Trophoblast cell (in vitro differentiated cells and primary cell): ENCODE results near the gene TMEM205.

Source experiments
- DNase-seq, 2 donors: peaks; one replicate each; pipeline ENCODE4 v3.0.0-alpha.2; 2016
- H2AFZ ChIP-seq: 2 replicates; pipeline ENCODE4 v1.6.1; 2013; ENCODE audit warnings: low read length, moderate library complexity, mild to moderate bottlenecking; ENCODE audit not compliant: insufficient read depth, poor library complexity
- H2AK5ac ChIP-seq: 2 replicates; pipeline ENCODE4 v1.6.1; 2013; ENCODE audit warnings: mild to moderate bottlenecking, low read length
- H2BK120ac ChIP-seq: 2 replicates; pipeline ENCODE4 v1.6.1; 2013; ENCODE audit warnings: low read length, mild to moderate bottlenecking, moderate library complexity; ENCODE audit not compliant: insufficient read depth, poor library complexity
- H2BK12ac ChIP-seq: 2 replicates; pipeline ENCODE4 v1.6.1; 2013; ENCODE audit warnings: mild to moderate bottlenecking, low read length, moderate library complexity
- H2BK5ac ChIP-seq: 2 replicates; pipeline ENCODE4 v1.6.1; 2013; ENCODE audit warnings: low read length, low read depth, moderate library complexity, mild to moderate bottlenecking; ENCODE audit not compliant: poor library complexity
- H3K14ac ChIP-seq: 2 replicates; pipeline ENCODE4 v1.6.1; 2013; ENCODE audit warnings: mild to moderate bottlenecking, low read length
- H3K18ac ChIP-seq: 2 replicates; pipeline ENCODE4 v1.6.1; 2013; ENCODE audit warnings: mild to moderate bottlenecking, low read length
- H3K23ac ChIP-seq: 2 replicates; pipeline ENCODE4 v1.6.1; 2013; ENCODE audit warnings: low read length
- H3K27ac ChIP-seq: 2 replicates; pipeline ENCODE4 v1.5.1; 2013; ENCODE audit warnings: low read depth, mild to moderate bottlenecking, inconsistent platforms, low read length, moderate library complexity
- H3K27me3 ChIP-seq: 2 replicates; pipeline ENCODE4 v1.6.1; 2013; ENCODE audit warnings: inconsistent platforms, mild to moderate bottlenecking, low read length, moderate library complexity; ENCODE audit not compliant: insufficient read depth
- H3K36me3 ChIP-seq, 2 experiments: 1 replicate in 1 of 2; 2 replicates in 1 of 2; pipeline ENCODE4 v1.6.1; 2013; ENCODE audit warnings: low read length in 2 of 2, mild to moderate bottlenecking in 2 of 2, moderate library complexity in 1 of 2; ENCODE audit not compliant: insufficient read depth in 2 of 2, control insufficient read depth in 1 of 2
- H3K4ac ChIP-seq: 2 replicates; pipeline ENCODE4 v1.6.1; 2013; ENCODE audit warnings: low read depth, mild to moderate bottlenecking, low read length, moderate library complexity
- H3K4me1 ChIP-seq, 2 experiments: 1 replicate in 1 of 2; 2 replicates in 1 of 2; pipeline ENCODE4 v1.6.1; 2013; ENCODE audit warnings: low read length in 2 of 2, mild to moderate bottlenecking in 2 of 2, moderate library complexity in 1 of 2; ENCODE audit not compliant: insufficient read depth in 2 of 2, control insufficient read depth in 1 of 2
- H3K4me2 ChIP-seq: 2 replicates; pipeline ENCODE4 v1.6.1; 2013; ENCODE audit warnings: inconsistent platforms, mild to moderate bottlenecking, low read length, moderate library complexity
- H3K4me3 ChIP-seq: 2 replicates; pipeline ENCODE4 v1.5.1; 2013; ENCODE audit warnings: mild to moderate bottlenecking, low read depth, low read length, inconsistent platforms
- H3K79me1 ChIP-seq: one replicate; pipeline ENCODE4 v1.6.1; 2013; ENCODE audit warnings: low read length
- H3K79me2 ChIP-seq: 2 replicates; pipeline ENCODE4 v1.6.1; 2013; ENCODE audit warnings: low read length, mild to moderate bottlenecking; ENCODE audit not compliant: control insufficient read depth, insufficient read depth, poor library complexity
- H3K9ac ChIP-seq: 2 replicates; pipeline ENCODE4 v1.6.1; 2013; ENCODE audit warnings: mild to moderate bottlenecking, low read length
- H3K9me3 ChIP-seq: 2 replicates; pipeline ENCODE4 v1.6.1; 2013; ENCODE audit warnings: low read depth, mild to moderate bottlenecking, control low read depth, inconsistent platforms, low read length; ENCODE audit not compliant: insufficient read depth
- H4K12ac ChIP-seq: 2 replicates; pipeline ENCODE4 v1.6.1; 2013; ENCODE audit warnings: low read depth, mild to moderate bottlenecking, low read length, moderate library complexity
- H4K8ac ChIP-seq: 2 replicates; pipeline ENCODE4 v1.6.1; 2013; ENCODE audit warnings: low read depth, mild to moderate bottlenecking, low read length, moderate library complexity
- H4K91ac ChIP-seq: one replicate; pipeline ENCODE4 v1.6.1; 2013; ENCODE audit warnings: low read depth, mild to moderate bottlenecking, low read length, moderate library complexity
- WGBS: extraction: QIAGEN DNeasy Blood & Tissue Kit; methylation state at CpG from one replicate; pipeline ENCODE4 v1.1.7; 2013; ENCODE audit warnings: missing lambda C conversion rate; ENCODE audit not compliant: insufficient read length, insufficient coverage; ENCODE audit errors: extremely low coverage; 5-methylcytosine and 5-hydroxymethylcytosine counted together

Gene TMEM205

GRCh38 chr19:11377237-11377636 is 31.2 kb upstream of the TMEM205 start:
- no peak overlapping the region for H3K27ac ChIP-seq
- peaks cover 7% of the 10 kb centered on the region for H3K79me1 ChIP-seq
- no peak overlapping the region for H3K4ac ChIP-seq
- peak overlapping the region; percentile 2 for H4K8ac ChIP-seq
- peaks cover 5% of the 10 kb centered on the region for H3K79me2 ChIP-seq
- no peak overlapping the region for H2BK120ac ChIP-seq
- peaks cover 2% of the 10 kb centered on the region for H3K9me3 ChIP-seq
- no peak overlapping the region for H2BK5ac ChIP-seq
- no peak overlapping the region for H2AK5ac ChIP-seq
- no peaks in the 10 kb centered on the region for H3K36me3 ChIP-seq
- no peak overlapping the region for H2AFZ ChIP-seq
- H3K27me3 ChIP-seq = no peaks in the 10 kb centered on the region
- no peak overlapping the region for H4K12ac ChIP-seq
- H3K14ac ChIP-seq = no peak overlapping the region
- H4K91ac ChIP-seq = no peak overlapping the region
- no peak overlapping the region for H3K4me2 ChIP-seq
- H3K23ac ChIP-seq = no peak overlapping the region
- no peak overlapping the region for H3K18ac ChIP-seq
- DNase-seq = peak in 1 of 2 donors; percentile 33
- peaks cover 16 to 19% of the 10 kb centered on the region in 2 experiments for H3K4me1 ChIP-seq
- no peak overlapping the region for H2BK12ac ChIP-seq
- H3K4me3 ChIP-seq = no peak overlapping the region
- no peak overlapping the region for H3K9ac ChIP-seq

GRCh38 chr19:11375143-11375948 is 29.3 kb upstream of the TMEM205 start:
- H3K9me3 ChIP-seq = peaks cover 2% of the 10 kb centered on the region
- H4K8ac ChIP-seq = peak overlapping the region; percentile 94
- peak overlapping the region; percentile 87 for H4K91ac ChIP-seq
- H2AFZ ChIP-seq = peak overlapping the region; percentile 80
- no peaks in the 10 kb centered on the region for H3K36me3 ChIP-seq
- H2AK5ac ChIP-seq = peak overlapping the region; percentile 96
- WGBS = no CpG with 5 or more reads among the region's 27 CpGs
- peak overlapping the region; percentile 86 for H3K14ac ChIP-seq
- H3K4ac ChIP-seq = peak overlapping the region; percentile 13
- no peak overlapping the region for H3K9ac ChIP-seq
- H3K27ac ChIP-seq = peak overlapping the region; percentile 49
- peak overlapping the region; percentile 23 for H2BK5ac ChIP-seq
- peaks cover 5% of the 10 kb centered on the region for H3K79me2 ChIP-seq
- peak overlapping the region; percentile 76 for H4K12ac ChIP-seq
- peak overlapping the region; percentile 74 for H3K18ac ChIP-seq
- H3K79me1 ChIP-seq = peaks cover 7% of the 10 kb centered on the region
- no peak for DNase-seq
- peaks cover 7% of the 10 kb centered on the region in 2 experiments for H3K4me1 ChIP-seq
- H3K4me3 ChIP-seq = peak overlapping the region; percentile 8
- no peaks in the 10 kb centered on the region for H3K27me3 ChIP-seq
- no peak overlapping the region for H3K23ac ChIP-seq
- H3K4me2 ChIP-seq = peak overlapping the region; percentile 70
- no peak overlapping the region for H2BK12ac ChIP-seq
- H2BK120ac ChIP-seq = peak overlapping the region; percentile 12

GRCh38 chr19:11374433-11375142 is 28.5 kb upstream of the TMEM205 start, which contains the start of gene SWSAP1:
SWSAP1 (plus strand) TSS chr19:11374666; CDS start chr19:11374681, 15 bp downstream.
- H4K8ac ChIP-seq = peak within 1 kb of the TSS; percentile 96
- WGBS = no CpG with 5 or more reads among the region's 44 CpGs
- no peak within 1 kb of the TSS for H3K23ac ChIP-seq
- H3K79me1 ChIP-seq = peaks cover 7% of the 10 kb centered on the region
- H3K18ac ChIP-seq = peak within 1 kb of the TSS; percentile 97
- H4K12ac ChIP-seq = peak within 1 kb of the TSS; percentile 93
- H3K14ac ChIP-seq = peak within 1 kb of the TSS; percentile 93
- peak within 1 kb of the TSS; percentile 91 for H3K9ac ChIP-seq
- H3K4me1 ChIP-seq = peaks cover 7% of the 10 kb centered on the region in 2 experiments
- peak within 1 kb of the TSS; percentile 70 for H3K4me2 ChIP-seq
- peak within 1 kb of the TSS; percentile 91 for H2BK120ac ChIP-seq
- DNase-seq = peak; percentile 100
- H3K27ac ChIP-seq = peak within 1 kb of the TSS; percentile 95
- H3K36me3 ChIP-seq = no peaks in the 10 kb centered on the region
- no peaks in the 10 kb centered on the region for H3K27me3 ChIP-seq
- peak within 1 kb of the TSS; percentile 94 for H2AFZ ChIP-seq
- peak within 1 kb of the TSS; percentile 81 for H3K4me3 ChIP-seq
- H2AK5ac ChIP-seq = peak within 1 kb of the TSS; percentile 96
- H3K9me3 ChIP-seq = peaks cover 2% of the 10 kb centered on the region
- peaks cover 5% of the 10 kb centered on the region for H3K79me2 ChIP-seq
- H2BK5ac ChIP-seq = peak within 1 kb of the TSS; percentile 99
- H4K91ac ChIP-seq = peak within 1 kb of the TSS; percentile 95
- peak within 1 kb of the TSS; percentile 91 for H3K4ac ChIP-seq
- no peak within 1 kb of the TSS for H2BK12ac ChIP-seq

- Histone ChIP-seq H3K79me1 (peaks cover 7% of the 10 kb centered on the region), H2AFZ (no peak overlapping the region), H3K18ac (no peak overlapping the region), H3K79me2 (peaks cover 5% of the 10 kb centered on the region), H3K4me3 (no peak overlapping the region), H2BK120ac (no peak overlapping the region), H3K4me2 (peak overlapping the region; percentile 65), H4K8ac (peak overlapping the region; percentile 38), H3K36me3 (no peaks in the 10 kb centered on the region), H3K4me1 (peaks cover 7% of the 10 kb centered on the region in 2 experiments), H2BK12ac (no peak overlapping the region), H3K27me3 (no peaks in the 10 kb centered on the region), H3K14ac (no peak overlapping the region), H3K9me3 (peaks cover 2% of the 10 kb centered on the region), H3K4ac (no peak overlapping the region), H2BK5ac (no peak overlapping the region), H3K9ac (no peak overlapping the region), H2AK5ac (no peak overlapping the region), H3K27ac (no peak overlapping the region), H4K12ac (no peak overlapping the region), H3K23ac (no peak overlapping the region), H4K91ac (no peak overlapping the region)
- peak in 1 of 2 donors; percentile 31 for DNase-seq
- WGBS = no CpG with 5 or more reads among the region's 11 CpGs
Measured at GRCh38 chr19:11373885-11374432, 27.9 kb upstream of the TMEM205 start.
